Thyroid gland (tissue), 4 donors: ENCODE data around the gene LSS. TPM values are rescaled to one million over a fixed set of nuclear protein-coding genes. Genes with fewer than 3 reads are reported as not detected.

Experiments used
- DNase-seq, 2 donors: peaks; one replicate each; pipeline ENCODE4 v3.0.0-alpha.2; 2019
- H3K27ac ChIP-seq, 3 donors: fragments of 200-600 bp; sonication (generic); 1 replicate in 2 of 3; 2 replicates in 1 of 3; pipeline ENCODE4 v1.5.1; 2016 to 2019; ENCODE audit warnings: mild to moderate bottlenecking in 1 of 3, moderate library complexity in 1 of 3
- H3K27me3 ChIP-seq: fragments of 200-600 bp; sonication (generic); one replicate; pipeline ENCODE4 v1.5.1; 2019
- H3K36me3 ChIP-seq, 2 donors: fragments of 200-600 bp; sonication (generic); one replicate each; pipeline ENCODE4 v1.5.1; 2016 to 2019
- H3K4me1 ChIP-seq, 2 donors: fragments of 200-600 bp; sonication (generic); one replicate each; pipeline ENCODE4 v1.5.1; 2017 to 2019
- H3K4me3 ChIP-seq, 3 donors: fragments of 200-600 bp; sonication (generic); replicated peaks in 1 of 3; 1 replicate in 2 of 3; 2 replicates in 1 of 3; pipeline ENCODE4 v1.5.1; 2016; ENCODE audit warnings: mild to moderate bottlenecking in 1 of 3
- H3K9me3 ChIP-seq: fragments of 200-600 bp; sonication (generic); one replicate; pipeline ENCODE4 v1.5.1; 2017
- POLR2A ChIP-seq, 2 donors: fragments of 450-650 bp; IDR thresholded peaks; one replicate each; pipeline ENCODE4 v1.6.1; 2017; ENCODE audit warnings: antibody characterized with exemption in 2 of 2, mild to moderate bottlenecking in 2 of 2, moderate library complexity in 1 of 2
- WGBS, 2 donors: methylation state at CpG; one replicate each; pipeline ENCODE4 v1.1.5; 2017; 5-methylcytosine and 5-hydroxymethylcytosine counted together
- intact Hi-C: fragments of 100-400 bp; cut with DNase I; formaldehyde crosslinking; loops from one replicate; pipeline ENCODE4 v1.15.1; 2023
- total RNA-seq, 4 donors: library from RNA; depleted of rRNA; stranded (reverse); fragments of >200 nt; gene quantifications; one replicate each; pipeline ENCODE4 v1.2.3, GENCODE V29; 2016
- TF ChIP-seq, protein P1 (sequence below), 6 experiments: fragments of 200-600 bp in 3 of 6; fragments of 450-650 bp in 3 of 6; sonication (generic) in 3 of 6; IDR thresholded peaks; one replicate each; pipeline ENCODE4 v1.5.1; 2016 to 2019; ENCODE audit warnings: antibody characterized with exemption in 6 of 6, mild to moderate bottlenecking in 2 of 6, inconsistent platforms in 1 of 6, moderate library complexity in 1 of 6

Gene LSS
- total RNA-seq, 4 donors from 2014 or later = 31.4 to 57.7 (median 42.0) TPM

GRCh38 chr21:46250146-46250725, 21.7 kb upstream of the LSS start:
- intact Hi-C loops = no loop called here
- Histone ChIP-seq H3K27ac (no peak overlapping the region), H3K9me3 (no peaks in the 10 kb centered on the region), H3K27me3 (no peaks in the 10 kb centered on the region), H3K4me3 (no peak overlapping the region), H3K4me1 (no peaks in the 10 kb centered on the region), H3K36me3 (peaks cover 67 to 78% of the 10 kb centered on the region in 2 donors)
- no peak for DNase-seq
- 86 to 94% methylated on average over 6 of the region's 6 CpGs for WGBS, 2 donors
- no peak for TF ChIP-seq POLR2A (IDR thresholded peaks at IDR 0.05)
- TF ChIP-seq, protein P1, sequence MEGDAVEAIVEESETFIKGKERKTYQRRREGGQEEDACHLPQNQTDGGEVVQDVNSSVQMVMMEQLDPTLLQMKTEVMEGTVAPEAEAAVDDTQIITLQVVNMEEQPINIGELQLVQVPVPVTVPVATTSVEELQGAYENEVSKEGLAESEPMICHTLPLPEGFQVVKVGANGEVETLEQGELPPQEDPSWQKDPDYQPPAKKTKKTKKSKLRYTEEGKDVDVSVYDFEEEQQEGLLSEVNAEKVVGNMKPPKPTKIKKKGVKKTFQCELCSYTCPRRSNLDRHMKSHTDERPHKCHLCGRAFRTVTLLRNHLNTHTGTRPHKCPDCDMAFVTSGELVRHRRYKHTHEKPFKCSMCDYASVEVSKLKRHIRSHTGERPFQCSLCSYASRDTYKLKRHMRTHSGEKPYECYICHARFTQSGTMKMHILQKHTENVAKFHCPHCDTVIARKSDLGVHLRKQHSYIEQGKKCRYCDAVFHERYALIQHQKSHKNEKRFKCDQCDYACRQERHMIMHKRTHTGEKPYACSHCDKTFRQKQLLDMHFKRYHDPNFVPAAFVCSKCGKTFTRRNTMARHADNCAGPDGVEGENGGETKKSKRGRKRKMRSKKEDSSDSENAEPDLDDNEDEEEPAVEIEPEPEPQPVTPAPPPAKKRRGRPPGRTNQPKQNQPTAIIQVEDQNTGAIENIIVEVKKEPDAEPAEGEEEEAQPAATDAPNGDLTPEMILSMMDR (IDR thresholded peaks at IDR 0.05) = no peak

DNA sequence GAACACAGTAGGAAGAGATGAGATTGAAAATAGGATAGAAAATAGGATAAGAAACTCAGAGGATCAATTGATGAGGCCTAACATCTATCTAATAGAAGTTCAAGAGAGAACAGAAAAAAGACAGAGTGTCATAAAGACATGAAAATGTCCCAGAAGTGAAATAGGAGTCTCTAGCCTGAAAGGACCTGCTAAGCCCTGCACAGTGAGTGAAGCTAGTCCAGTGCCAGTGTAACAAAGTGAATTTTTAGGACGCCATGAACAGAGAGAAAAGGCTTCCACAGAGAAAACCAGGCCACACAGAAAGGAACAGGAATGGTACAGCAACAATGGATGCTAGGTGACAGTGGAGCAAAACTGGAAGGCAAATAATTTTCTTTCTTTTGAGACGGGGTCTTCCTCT, 20.3 kb upstream of the LSS start:
- Histone ChIP-seq H3K36me3 (peaks cover 68 to 78% of the 10 kb centered on the region in 2 donors), H3K4me1 (no peaks in the 10 kb centered on the region), H3K27me3 (no peaks in the 10 kb centered on the region), H3K4me3 (no peak overlapping the region), H3K27ac (no peak overlapping the region), H3K9me3 (no peaks in the 10 kb centered on the region)
- TF ChIP-seq, protein P1 (IDR thresholded peaks at IDR 0.05) = no peak
- TF ChIP-seq POLR2A (IDR thresholded peaks at IDR 0.05) = no peak
- DNase-seq = no peak
- WGBS, 2 donors = 88 to 94% methylated on average over 2 of the region's 2 CpGs
- intact Hi-C loops = no loop called here

- no peak for DNase-seq
- no peaks in the 10 kb centered on the region for H3K4me1 ChIP-seq
Observed at GRCh38 chr21:46248422-46248782, 19.8 kb upstream of the LSS start.

DNA sequence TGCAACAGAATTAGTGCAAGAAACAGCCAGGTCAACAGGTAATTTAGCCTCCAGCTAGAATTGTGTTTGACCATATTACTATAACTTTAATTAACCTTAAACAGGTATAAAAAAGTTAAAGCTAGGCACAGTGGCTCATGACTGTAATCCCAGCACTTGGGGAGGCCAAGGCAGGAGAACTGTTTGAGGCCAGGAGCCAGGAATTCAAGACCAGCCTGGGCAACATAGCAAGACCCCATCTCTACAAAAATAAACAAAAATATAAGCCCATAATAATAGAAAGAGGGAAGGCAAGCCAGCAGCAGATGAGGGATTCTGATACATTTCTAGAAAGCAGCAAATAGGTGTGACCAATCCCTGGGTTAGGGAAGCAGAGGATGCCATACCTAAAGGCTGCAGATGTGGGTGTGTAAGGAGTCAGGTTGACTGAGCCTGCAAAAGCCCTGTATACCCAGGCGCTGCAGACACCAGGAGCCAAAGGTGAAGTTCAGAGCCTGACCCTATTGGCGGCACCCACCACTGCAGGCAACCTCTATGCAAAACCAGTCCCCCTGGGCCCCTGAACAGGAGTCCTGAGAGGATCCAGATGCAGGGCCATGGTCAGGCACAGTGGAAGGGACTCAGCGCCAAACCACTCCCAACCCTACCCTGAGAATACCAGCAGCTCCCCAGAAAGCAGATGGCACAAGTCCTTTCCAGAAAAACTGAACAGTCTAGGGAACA, 19.3 kb upstream of the LSS start:
- no peaks in the 10 kb centered on the region for H3K9me3 ChIP-seq
- intact Hi-C loops = no loop called here
- no peaks in the 10 kb centered on the region for H3K4me1 ChIP-seq
- H3K4me3 ChIP-seq = no peak overlapping the region
- no peak for DNase-seq
- WGBS, 2 donors = 97% methylated on average over 3 of the region's 3 CpGs; no CpG with 5 or more reads in 1 of the 2 donors
- no peak overlapping the region for H3K27ac ChIP-seq
- peaks cover 78 to 80% of the 10 kb centered on the region in 2 donors for H3K36me3 ChIP-seq
- H3K27me3 ChIP-seq = no peaks in the 10 kb centered on the region
- no peak for TF ChIP-seq POLR2A (IDR thresholded peaks at IDR 0.05)
- TF ChIP-seq, protein P1 (IDR thresholded peaks at IDR 0.05) = no peak

More at GRCh38 chr21:46248422-46248782, 19.8 kb upstream of the LSS start:
- Histone ChIP-seq H3K27me3 (no peaks in the 10 kb centered on the region), H3K36me3 (peaks cover 73 to 78% of the 10 kb centered on the region in 2 donors), H3K9me3 (no peaks in the 10 kb centered on the region), H3K4me3 (no peak overlapping the region), H3K27ac (no peak overlapping the region)
- WGBS, 2 donors = 95 to 100% methylated on average over 1 of the region's 1 CpG
- intact Hi-C loops = no loop called here
- no peak for TF ChIP-seq POLR2A (IDR thresholded peaks at IDR 0.05)
- TF ChIP-seq, protein P1 (IDR thresholded peaks at IDR 0.05) = no peak

- Histone ChIP-seq H3K4me1 (no peaks in the 10 kb centered on the region), H3K36me3 (peaks cover 71 to 81% of the 10 kb centered on the region in 2 donors), H3K27ac (no peak overlapping the region), H3K27me3 (no peaks in the 10 kb centered on the region), H3K4me3 (no peak overlapping the region), H3K9me3 (no peaks in the 10 kb centered on the region)
- 88 to 91% methylated on average over 6 of the region's 6 CpGs for WGBS, 2 donors
- TF ChIP-seq POLR2A (IDR thresholded peaks at IDR 0.05) = no peak
- TF ChIP-seq, protein P1 (IDR thresholded peaks at IDR 0.05) = no peak
- intact Hi-C loops = no loop called here
- no peak for DNase-seq
Observed at GRCh38 chr21:46246345-46246744, 17.8 kb upstream of the LSS start.
